ENCODE measurements around the gene C2CD5. TPM values are rescaled to one million over a fixed set of nuclear protein-coding genes. Genes with fewer than 3 reads are reported as not detected.

The C2CD5 gene, protein sequence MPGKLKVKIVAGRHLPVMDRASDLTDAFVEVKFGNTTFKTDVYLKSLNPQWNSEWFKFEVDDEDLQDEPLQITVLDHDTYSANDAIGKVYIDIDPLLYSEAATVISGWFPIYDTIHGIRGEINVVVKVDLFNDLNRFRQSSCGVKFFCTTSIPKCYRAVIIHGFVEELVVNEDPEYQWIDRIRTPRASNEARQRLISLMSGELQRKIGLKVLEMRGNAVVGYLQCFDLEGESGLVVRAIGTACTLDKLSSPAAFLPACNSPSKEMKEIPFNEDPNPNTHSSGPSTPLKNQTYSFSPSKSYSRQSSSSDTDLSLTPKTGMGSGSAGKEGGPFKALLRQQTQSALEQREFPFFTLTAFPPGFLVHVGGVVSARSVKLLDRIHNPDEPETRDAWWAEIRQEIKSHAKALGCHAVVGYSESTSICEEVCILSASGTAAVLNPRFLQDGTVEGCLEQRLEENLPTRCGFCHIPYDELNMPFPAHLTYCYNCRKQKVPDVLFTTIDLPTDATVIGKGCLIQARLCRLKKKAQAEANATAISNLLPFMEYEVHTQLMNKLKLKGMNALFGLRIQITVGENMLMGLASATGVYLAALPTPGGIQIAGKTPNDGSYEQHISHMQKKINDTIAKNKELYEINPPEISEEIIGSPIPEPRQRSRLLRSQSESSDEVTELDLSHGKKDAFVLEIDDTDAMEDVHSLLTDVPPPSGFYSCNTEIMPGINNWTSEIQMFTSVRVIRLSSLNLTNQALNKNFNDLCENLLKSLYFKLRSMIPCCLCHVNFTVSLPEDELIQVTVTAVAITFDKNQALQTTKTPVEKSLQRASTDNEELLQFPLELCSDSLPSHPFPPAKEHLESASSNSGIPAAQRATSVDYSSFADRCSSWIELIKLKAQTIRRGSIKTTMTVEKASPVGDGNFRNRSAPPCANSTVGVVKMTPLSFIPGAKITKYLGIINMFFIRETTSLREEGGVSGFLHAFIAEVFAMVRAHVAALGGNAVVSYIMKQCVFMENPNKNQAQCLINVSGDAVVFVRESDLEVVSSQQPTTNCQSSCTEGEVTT
- total RNA-seq (2022; extraction: Qiagen RNA extraction): 11.2 to 13.0 TPM (median 12.6 TPM) in 5 replicates

DNA sequence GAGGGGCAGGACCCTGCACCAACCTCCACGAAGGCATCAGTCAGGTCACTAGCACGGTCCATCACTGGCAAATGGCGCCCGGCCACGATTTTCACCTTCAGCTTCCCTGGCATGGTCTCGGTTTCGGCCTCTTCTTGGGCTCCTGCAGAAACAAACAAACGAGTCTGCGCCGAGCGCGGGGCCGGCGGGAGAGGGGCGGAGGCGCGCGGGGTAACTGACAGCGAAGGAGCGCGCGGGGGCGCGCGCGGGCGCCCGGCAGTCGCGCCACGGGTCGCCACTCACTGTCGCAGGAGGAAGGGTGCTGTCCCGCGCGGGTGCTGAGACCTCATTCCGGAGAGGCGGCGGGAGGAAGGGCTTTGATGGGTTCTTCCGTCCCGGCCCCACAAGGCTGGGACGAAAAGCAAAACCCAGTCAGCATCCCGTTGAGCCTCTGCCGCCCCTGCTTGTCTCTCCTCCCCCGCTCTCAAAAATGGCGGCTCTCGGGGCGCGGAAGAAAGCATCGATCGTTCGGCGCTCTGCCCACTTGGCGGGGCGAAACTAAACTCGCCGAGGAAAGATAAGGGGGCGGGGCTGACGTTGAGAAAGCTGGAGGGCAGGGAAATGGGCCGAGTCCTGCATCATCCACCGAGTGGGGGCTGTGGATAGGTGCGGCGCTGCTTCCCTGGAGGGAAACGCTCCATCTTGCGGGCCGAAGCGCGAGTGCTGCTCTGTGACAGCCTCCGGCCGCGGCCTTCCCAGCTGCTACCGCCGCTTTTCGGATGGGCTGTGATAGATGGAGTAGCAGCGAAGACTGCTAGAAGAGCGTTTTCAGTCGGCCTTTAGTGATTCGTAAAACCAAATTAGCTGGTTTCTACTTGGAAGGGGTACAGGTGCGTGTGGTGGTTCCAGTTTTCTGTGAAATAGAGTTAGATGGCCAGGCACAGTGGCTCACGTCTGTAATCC lies at the start of gene C2CD5:
C2CD5 (minus strand) TSS at position 505 of the 942 bp plus-strand sequence; CDS start at position 113, 392 bp downstream.

Other genes with a start within 250 kb of the C2CD5 start
- gene ST8SIA1, start 209.8 kb downstream of the C2CD5 start, total RNA-seq (2022; extraction: Qiagen RNA extraction): 0.24 TPM in 1 of 5 replicates, not detected in the others
- 28.6 to 39.7 TPM (median 33.3 TPM) in 5 replicates for gene ETNK1, start 80.6 kb upstream of the C2CD5 start, total RNA-seq (2022; extraction: Qiagen RNA extraction)

All from A549 treated with Mapracorat at 1 μM for 4 hours (cell line).